CD4-positive, CD25-positive, alpha-beta regulatory T cell (primary cell): ENCODE data around the gene EXOC3L1. TPM values are rescaled to one million over a fixed set of nuclear protein-coding genes. Genes with fewer than 3 reads are reported as not detected.

Experiments
- ATAC-seq, 2 donors: fragments of 150-1000 bp; cut with Tn5 transposase; one replicate each; pipeline ENCODE4 v1.10.0; 2021; ENCODE audit warnings: low read depth in 2 of 2, moderate number of reproducible peaks in 2 of 2, moderate library complexity in 1 of 2
- DNase-seq, 3 donors: peaks; one replicate each; pipeline versions ENCODE4 v3.0.0 to v3.0.0-alpha.2; 2012 to 2022; ENCODE audit warnings: mixed read lengths in 1 of 3
- H3K27ac ChIP-seq: one replicate; pipeline ENCODE4 v1.7.0; 2013; ENCODE audit warnings: mild to moderate bottlenecking, low read length; ENCODE audit not compliant: insufficient read depth, poor library complexity, severe bottlenecking
- H3K27me3 ChIP-seq: one replicate; pipeline ENCODE4 v1.7.0; 2013; ENCODE audit warnings: low read length; ENCODE audit not compliant: control insufficient read depth, insufficient read depth
- H3K36me3 ChIP-seq: one replicate; pipeline ENCODE4 v1.7.0; 2013; ENCODE audit warnings: mild to moderate bottlenecking, low read length, moderate library complexity; ENCODE audit not compliant: control insufficient read depth, insufficient read depth
- H3K4me1 ChIP-seq: 2 replicates; pipeline ENCODE4 v1.7.0; 2013; ENCODE audit warnings: mild to moderate bottlenecking, low read length; ENCODE audit not compliant: insufficient read depth, control insufficient read depth, poor library complexity, severe bottlenecking
- H3K4me3 ChIP-seq: one replicate; pipeline ENCODE4 v1.7.0; 2013; ENCODE audit warnings: low read depth, mild to moderate bottlenecking, low read length, moderate library complexity
- H3K9me3 ChIP-seq, 2 experiments: 1 replicate in 1 of 2; 2 replicates in 1 of 2; pipeline ENCODE4 v1.7.0; 2013; ENCODE audit warnings: low read length in 2 of 2, mild to moderate bottlenecking in 1 of 2, moderate library complexity in 1 of 2; ENCODE audit not compliant: control insufficient read depth in 2 of 2
- H3K27ac Mint-ChIP-seq, 3 donors: one replicate each; pipeline ENCODE4 v1.8.0; 2020 to 2022; ENCODE audit warnings: mild to moderate bottlenecking in 3 of 3, mixed read lengths in 3 of 3, moderate library complexity in 2 of 3
- H3K27me3 Mint-ChIP-seq: one replicate; pipeline ENCODE4 v1.8.0; 2022; ENCODE audit warnings: mild to moderate bottlenecking, mixed read lengths
- H3K36me3 Mint-ChIP-seq: one replicate; pipeline ENCODE4 v1.8.0; 2020; ENCODE audit warnings: mixed read lengths
- H3K4me1 Mint-ChIP-seq, 4 donors: one replicate each; pipeline ENCODE4 v1.8.0; 2020 to 2022; ENCODE audit warnings: mixed read lengths in 4 of 4, mild to moderate bottlenecking in 1 of 4
- H3K4me3 Mint-ChIP-seq, 4 donors: one replicate each; pipeline ENCODE4 v1.8.0; 2020 to 2022; ENCODE audit warnings: mild to moderate bottlenecking in 4 of 4, mixed read lengths in 4 of 4, moderate library complexity in 3 of 4
- H3K9me3 Mint-ChIP-seq, 7 donors: one replicate each; pipeline ENCODE4 v1.8.0; 2020 to 2022; ENCODE audit warnings: mixed read lengths in 7 of 7, mild to moderate bottlenecking in 3 of 7, moderate library complexity in 2 of 7
- polyA plus RNA-seq, 4 donors: library from polyadenylated mRNA; unstranded; fragments of 300-500 nt; fragmentation: Illumina TruSeq; gene quantifications; one replicate each; pipeline ENCODE4 v1.2.3, GENCODE V29; 2021
- total RNA-seq: library from RNA; stranded (reverse); gene quantifications from one replicate; pipeline ENCODE4 v1.2.3, GENCODE V29; 2022

The EXOC3L1 gene
- total and polyA plus RNA-seq, 5 donors from 2014 or later = 0.25 to 0.86 (median 0.35) TPM; not detected in 2

GRCh38 chr16:67161595-67162058 lies 28.3 kb downstream of the EXOC3L1 start:
- Histone ChIP-seq H3K27me3 (peaks cover 4% of the 10 kb centered on the region), H3K4me3 (no peak overlapping the region), H3K9me3 (no peaks in the 10 kb centered on the region), H3K27ac (no peak overlapping the region), H3K36me3 (no peaks in the 10 kb centered on the region), H3K4me1 (peaks cover 74% of the 10 kb centered on the region)
- DNase-seq = no peak
- Mint-ChIP-seq H3K4me3 (peak overlapping the region; percentile 52 to 98 (median 70)), H3K9me3 (no peaks in the 10 kb centered on the region), H3K27ac (no peak overlapping the region), H3K36me3 (no peaks in the 10 kb centered on the region), H3K27me3 (peaks cover 44% of the 10 kb centered on the region), H3K4me1 (peaks cover 10 to 65% (median 31%) of the 10 kb centered on the region in 4 donors)
- no peak for ATAC-seq

GRCh38 chr16:67158637-67159600 lies 31.0 kb downstream of the EXOC3L1 start:
- H3K27ac ChIP-seq = peak overlapping the region; percentile 89
- H3K27me3 Mint-ChIP-seq = peaks cover 24% of the 10 kb centered on the region
- peak overlapping the region; percentile 77 for H3K4me3 ChIP-seq
- H3K36me3 ChIP-seq = no peaks in the 10 kb centered on the region
- no peaks in the 10 kb centered on the region for H3K9me3 ChIP-seq
- H3K27ac Mint-ChIP-seq = peak overlapping the region; percentile 79 to 96 (median 96)
- H3K9me3 Mint-ChIP-seq = no peaks in the 10 kb centered on the region
- H3K4me1 Mint-ChIP-seq = peaks cover 10 to 71% (median 34%) of the 10 kb centered on the region in 4 donors
- peak; percentile 60 to 92 (median 63) for DNase-seq
- peak overlapping the region; percentile 89 to 98 (median 95) for H3K4me3 Mint-ChIP-seq
- H3K4me1 ChIP-seq = peaks cover 72% of the 10 kb centered on the region
- H3K27me3 ChIP-seq = peaks cover 3% of the 10 kb centered on the region
- H3K36me3 Mint-ChIP-seq = no peaks in the 10 kb centered on the region
- ATAC-seq = peak; percentile 33 to 40

- Mint-ChIP-seq H3K4me1 (peaks cover 10 to 71% (median 38%) of the 10 kb centered on the region in 4 donors), H3K36me3 (no peaks in the 10 kb centered on the region), H3K27ac (peak overlapping the region; percentile 79 to 96 (median 96)), H3K9me3 (no peaks in the 10 kb centered on the region), H3K27me3 (peaks cover 21% of the 10 kb centered on the region), H3K4me3 (peak overlapping the region; percentile 89 to 98 (median 95))
- Histone ChIP-seq H3K27me3 (peaks cover 3% of the 10 kb centered on the region), H3K36me3 (no peaks in the 10 kb centered on the region), H3K9me3 (no peaks in the 10 kb centered on the region), H3K27ac (peak overlapping the region; percentile 89), H3K4me3 (peak overlapping the region; percentile 77), H3K4me1 (peaks cover 63% of the 10 kb centered on the region)
- ATAC-seq (no peak), DNase-seq (peak in 1 of 3 donors; percentile 73)
Measured at GRCh38 chr16:67157892-67158635, 31.9 kb downstream of the EXOC3L1 start.

GRCh38 chr16:67157106-67157748 lies 32.7 kb downstream of the EXOC3L1 start:
- Histone ChIP-seq H3K36me3 (no peaks in the 10 kb centered on the region), H3K4me3 (no peak overlapping the region), H3K4me1 (peaks cover 56% of the 10 kb centered on the region), H3K27ac (no peak overlapping the region), H3K9me3 (no peaks in the 10 kb centered on the region), H3K27me3 (no peaks in the 10 kb centered on the region)
- Mint-ChIP-seq H3K27ac (peak overlapping the region; percentile 37 to 96 (median 79)), H3K4me3 (peak overlapping the region; percentile 89 to 98 (median 95)), H3K36me3 (no peaks in the 10 kb centered on the region), H3K4me1 (peaks cover 8 to 71% (median 37%) of the 10 kb centered on the region in 4 donors), H3K27me3 (peaks cover 24% of the 10 kb centered on the region), H3K9me3 (no peaks in the 10 kb centered on the region)
- no peak for DNase-seq
- no peak for ATAC-seq

GRCh38 chr16:67156143-67156844 lies 33.6 kb downstream of the EXOC3L1 start:
- Histone ChIP-seq H3K36me3 (no peaks in the 10 kb centered on the region), H3K4me3 (no peak overlapping the region), H3K9me3 (no peaks in the 10 kb centered on the region), H3K27ac (no peak overlapping the region), H3K4me1 (peaks cover 56% of the 10 kb centered on the region), H3K27me3 (no peaks in the 10 kb centered on the region)
- peak overlapping the region in 2 of 3 donors; percentile 26 to 52 for H3K27ac Mint-ChIP-seq
- peak overlapping the region in 2 of 4 donors; percentile 46 to 98 for H3K4me3 Mint-ChIP-seq
- DNase-seq = no peak
- H3K9me3 Mint-ChIP-seq = no peaks in the 10 kb centered on the region
- H3K4me1 Mint-ChIP-seq = peaks cover 6 to 68% (median 39%) of the 10 kb centered on the region in 4 donors
- no peaks in the 10 kb centered on the region for H3K36me3 Mint-ChIP-seq
- ATAC-seq = no peak
- peaks cover 19% of the 10 kb centered on the region for H3K27me3 Mint-ChIP-seq

- Mint-ChIP-seq H3K27me3 (peaks cover 14% of the 10 kb centered on the region), H3K4me1 (peaks cover 0 to 66% (median 37%) of the 10 kb centered on the region in 4 donors), H3K9me3 (no peaks in the 10 kb centered on the region), H3K4me3 (peak overlapping the region; percentile 61 to 82 (median 71)), H3K36me3 (no peaks in the 10 kb centered on the region), H3K27ac (peak overlapping the region in 1 of 3 donors; percentile 26)
- H3K27me3 ChIP-seq = no peaks in the 10 kb centered on the region
- H3K36me3 ChIP-seq = no peaks in the 10 kb centered on the region
- DNase-seq = peak; percentile 67 to 83 (median 80)
- peak; percentile 45 to 50 for ATAC-seq
- H3K4me3 ChIP-seq = no peak overlapping the region
- H3K4me1 ChIP-seq = peaks cover 57% of the 10 kb centered on the region
- no peaks in the 10 kb centered on the region for H3K9me3 ChIP-seq
- no peak overlapping the region for H3K27ac ChIP-seq
Measured at GRCh38 chr16:67155295-67156142, 34.4 kb downstream of the EXOC3L1 start.
